Activated T-helper 9 cell treated with anti-CD3 and anti-CD28 coated beads, Interleukin-2, amount 50 U/mL, for 16 hours (primary cell): ENCODE data around the gene CTBP1.

ENCODE experiments used
- DNase-seq: peaks from one replicate; pipeline ENCODE4 v3.0.0-alpha.2; 2020; ENCODE audit warnings: low read depth

The CTBP1 gene

DNA sequence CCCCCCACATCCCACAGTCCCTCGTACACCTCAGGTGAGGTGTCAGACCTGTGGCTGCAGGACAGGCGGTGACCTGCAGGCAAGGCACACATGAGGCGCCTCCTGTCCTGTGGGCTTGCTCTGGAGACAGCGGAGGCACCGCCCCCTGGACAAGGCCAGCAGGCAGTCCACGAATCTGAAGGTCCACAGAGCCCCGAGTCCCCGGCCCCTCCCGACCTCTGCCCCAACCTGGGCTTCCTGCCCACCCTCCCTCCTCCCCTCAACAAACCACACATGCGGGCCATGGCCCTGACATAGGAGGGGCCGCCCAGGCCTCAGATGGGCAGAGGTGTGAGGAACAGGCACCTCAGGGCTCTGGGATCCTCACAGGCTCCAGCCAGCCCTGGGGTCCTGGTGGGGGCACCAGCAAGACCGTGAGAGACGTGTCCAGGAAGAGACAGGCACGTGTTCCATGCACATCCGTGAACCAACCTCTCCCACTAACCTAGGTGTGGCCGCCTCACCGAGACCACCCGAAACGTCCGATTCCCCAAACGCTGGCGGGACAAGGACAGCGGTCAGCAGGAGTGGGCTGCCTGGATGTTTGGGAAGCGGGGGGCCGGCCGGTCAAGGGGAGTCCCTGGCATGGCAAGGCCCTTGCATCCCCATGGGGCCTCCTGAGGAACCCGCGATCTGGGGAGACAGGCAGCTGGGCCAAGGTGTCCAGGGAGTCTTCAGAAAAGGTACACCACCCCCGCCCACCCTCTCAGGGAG is 25.8 kb downstream of the CTBP1 start:
- no peak for DNase-seq

DNA sequence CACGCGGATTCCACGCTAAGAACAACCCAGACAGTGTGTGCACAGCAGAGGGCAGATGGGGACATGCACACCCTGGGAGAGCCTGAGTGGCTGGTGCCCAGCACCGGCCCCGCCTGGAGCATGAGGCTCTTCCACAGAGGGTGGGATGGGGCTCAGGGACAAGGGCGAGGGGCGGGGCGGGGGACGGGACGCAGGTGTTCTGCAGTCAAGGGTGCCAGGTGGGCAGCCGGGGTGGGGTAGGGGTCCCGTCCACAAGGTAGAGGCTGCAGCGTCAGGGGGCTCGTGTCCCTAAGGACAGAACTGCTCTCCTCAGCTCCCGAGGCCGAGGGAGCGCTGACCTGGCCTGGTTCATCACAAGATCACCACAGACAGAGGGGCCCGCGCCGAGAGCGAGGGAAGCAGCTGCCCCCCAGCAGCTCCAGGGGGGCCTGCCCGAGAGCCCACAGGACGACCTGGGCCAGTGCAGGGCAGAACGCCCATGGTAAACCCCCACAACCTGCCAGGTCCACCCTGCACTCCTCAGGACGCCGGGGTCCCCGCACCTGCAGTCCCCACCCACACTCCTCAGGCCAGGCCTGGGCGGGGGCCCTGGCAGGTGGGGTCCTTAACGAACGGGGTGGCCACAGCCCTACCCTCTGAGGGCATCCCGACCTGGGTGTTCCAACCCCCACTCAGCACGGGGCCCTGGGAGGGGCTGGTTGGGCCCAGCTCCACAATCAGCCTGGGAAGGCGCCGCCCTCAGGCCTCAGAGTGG is 26.7 kb downstream of the CTBP1 start:
- DNase-seq: no peak

DNA sequence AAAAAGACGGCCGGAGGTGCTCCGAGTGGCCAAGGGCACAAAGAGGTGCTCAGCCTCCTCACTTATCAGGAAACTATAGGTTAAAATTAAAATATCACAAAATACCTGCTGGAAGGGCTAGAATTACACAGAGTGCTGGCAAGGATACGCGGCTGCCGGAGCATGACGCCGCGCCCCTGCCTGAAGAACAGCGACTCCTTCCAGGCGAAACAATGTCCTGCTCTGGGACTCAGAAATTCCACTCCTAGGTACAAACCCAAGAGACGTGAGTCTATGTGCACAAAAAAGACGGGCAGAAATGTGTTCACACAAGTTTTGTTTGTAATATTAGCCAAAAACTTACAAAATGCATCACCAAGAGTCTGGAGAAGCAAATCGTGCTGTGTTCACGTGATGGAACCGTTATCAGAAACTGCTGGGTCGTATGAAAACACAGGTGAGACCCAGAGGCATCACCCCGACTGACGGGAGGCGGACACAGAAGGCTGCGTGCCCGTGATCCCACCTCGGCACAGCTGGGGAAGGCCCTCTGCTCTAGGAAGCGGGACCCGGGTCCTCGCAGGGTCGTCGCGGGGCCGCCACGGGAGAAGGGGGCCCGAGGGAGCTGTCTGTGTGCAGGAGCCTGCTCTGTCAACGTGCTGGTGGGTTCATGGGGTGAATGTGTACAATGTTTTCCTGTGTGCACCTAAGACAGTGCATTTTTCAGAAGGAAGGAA is 27.6 kb downstream of the CTBP1 start:
- DNase-seq: no peak

DNA sequence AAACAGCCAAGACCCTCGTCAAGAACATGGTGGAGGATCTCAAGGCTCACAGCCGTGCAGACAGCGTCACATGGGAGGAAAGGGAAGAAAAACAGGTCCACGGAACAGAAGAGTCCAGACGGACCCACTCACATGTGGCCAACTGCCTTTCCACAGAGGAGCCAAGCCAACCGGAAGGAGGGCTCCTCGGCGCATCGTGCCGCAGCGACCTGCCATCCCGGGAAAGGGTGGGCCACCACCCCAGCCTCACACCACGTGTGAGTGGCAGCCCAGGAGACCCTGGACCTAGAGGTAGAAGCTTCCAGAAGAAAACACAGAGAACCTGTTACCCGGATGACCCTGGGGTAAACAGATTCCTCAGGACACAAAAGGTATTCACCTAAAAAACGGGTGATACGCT is 28.4 kb downstream of the CTBP1 start:
- DNase-seq: no peak

DNA sequence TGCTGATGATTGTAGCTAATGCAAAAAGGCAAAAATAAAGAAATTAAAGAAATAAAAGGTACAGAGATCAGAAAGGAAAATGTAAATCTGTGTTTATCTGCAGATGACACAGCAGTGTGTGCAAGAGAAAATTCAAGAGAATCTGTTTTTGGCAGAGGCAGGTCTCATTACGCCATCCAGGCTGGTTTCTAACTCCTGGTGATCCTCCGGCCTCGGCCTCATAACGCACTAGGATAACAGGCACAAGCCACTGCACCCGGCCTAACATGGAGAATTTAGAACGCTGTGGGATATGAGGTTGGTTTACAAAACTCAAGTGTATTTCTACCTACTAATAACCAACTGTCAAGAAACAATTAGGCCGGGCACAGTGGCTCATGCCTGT is 29.4 kb downstream of the CTBP1 start:
- DNase-seq: no peak

DNA sequence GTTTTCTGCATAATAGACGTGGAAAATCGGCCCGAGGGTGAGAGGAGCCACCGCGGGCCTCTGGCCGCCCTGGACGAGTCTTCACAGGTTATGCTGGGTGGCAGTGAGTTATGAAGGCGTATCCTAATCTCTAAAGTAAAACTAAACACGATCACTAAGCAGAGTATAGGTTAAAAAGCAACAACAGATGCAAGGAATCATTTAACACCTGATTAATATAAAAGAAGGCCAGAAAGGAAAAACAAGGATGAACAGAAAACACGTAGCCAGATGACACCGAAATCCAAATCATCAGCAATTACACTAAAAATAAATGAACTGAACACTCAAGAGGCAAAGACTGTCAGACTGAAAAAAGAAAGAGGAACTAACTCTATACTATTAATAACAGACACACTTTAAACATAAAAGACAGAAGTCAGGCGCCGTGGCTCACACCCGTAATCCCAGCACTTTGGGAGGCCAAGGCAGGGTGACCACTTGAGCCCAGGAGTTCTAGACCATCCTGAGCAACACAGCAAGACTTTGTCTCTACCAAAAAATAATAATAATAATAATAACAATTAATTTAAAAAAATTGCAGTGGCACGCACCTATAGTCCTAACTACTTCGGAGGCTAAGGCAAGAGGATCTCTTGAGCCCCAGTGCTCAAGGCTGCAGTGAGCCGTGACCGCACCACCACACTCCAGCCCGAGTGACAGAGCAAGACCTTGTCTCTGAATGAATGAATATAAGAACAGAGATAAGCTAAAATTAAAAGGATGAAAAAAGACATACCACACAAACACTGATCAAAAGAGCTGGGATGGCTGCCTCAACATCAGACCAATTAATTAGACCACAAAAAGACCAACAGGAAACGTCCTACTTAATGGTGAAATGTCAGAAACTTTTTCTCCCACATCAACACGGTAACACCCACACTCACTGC is 30.0 kb downstream of the CTBP1 start:
- no peak for DNase-seq

DNA sequence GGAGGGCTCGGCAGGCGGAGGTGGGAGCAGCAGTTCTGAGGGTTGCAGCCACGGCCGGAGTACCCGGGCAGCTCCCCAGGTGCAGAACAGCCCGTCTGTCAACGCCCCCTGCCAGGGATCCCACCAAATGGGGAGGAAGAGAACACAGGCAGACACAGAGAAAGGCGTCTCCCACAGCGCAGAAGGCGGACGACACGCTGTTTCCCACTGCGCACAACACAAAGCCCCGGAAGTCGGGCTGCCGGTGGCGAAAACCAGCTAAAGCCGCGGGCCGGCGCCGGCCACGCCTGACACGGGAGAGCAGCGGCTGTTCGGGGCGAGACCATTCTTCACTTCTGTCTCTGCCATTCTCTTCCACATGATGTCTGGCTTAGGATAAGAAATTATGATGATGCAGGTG is 31.6 kb downstream of the CTBP1 start:
- no peak for DNase-seq

DNA sequence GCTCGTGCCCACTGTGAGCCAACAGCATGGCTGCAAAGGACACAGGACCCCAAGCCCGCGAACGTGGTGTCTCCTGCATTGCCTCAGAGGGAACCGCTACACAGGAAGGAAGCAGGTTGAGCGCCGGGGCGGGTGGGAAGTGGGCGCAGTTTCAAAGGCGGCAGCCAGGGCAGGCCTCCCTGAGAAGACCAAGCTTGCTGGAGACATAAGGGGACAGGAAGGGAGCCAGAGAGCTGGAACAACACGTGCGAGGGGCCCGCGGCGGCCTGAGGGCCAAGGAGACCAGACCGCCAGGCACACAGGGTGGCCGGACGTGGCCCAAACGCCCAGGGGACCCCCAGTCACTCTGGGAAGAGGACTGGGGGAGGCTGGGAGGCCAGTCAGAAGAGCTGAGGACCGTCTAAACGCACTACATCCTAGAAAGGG is 32.0 kb downstream of the CTBP1 start:
- peak; percentile 41 for DNase-seq

DNA sequence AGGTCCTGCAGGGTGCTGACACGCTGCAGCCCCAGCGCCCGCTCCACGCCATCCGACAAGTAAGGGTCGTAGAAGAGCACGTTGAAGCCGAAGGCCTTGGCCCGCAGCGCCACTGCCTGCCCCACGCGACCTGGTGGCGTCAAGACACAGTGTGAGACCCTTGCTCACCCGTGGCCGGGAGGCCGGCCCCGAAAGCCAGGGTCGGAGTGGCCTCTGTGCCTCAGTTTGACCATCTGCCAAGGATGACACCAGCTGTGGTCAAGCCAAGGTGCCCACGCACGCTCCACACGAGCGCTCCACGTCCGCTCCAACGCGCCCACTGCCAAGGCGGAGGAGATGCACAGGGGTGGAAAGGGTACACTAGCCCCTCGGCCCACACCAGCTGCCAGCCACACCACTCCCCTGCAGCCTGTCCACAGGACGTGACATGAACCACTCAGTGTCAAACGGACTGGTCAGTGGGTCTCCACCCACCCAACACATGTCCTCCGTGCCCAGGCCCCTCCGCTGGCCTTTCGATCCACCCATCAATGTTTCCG is 32.8 kb downstream of the CTBP1 start:
- DNase-seq: no peak

DNA sequence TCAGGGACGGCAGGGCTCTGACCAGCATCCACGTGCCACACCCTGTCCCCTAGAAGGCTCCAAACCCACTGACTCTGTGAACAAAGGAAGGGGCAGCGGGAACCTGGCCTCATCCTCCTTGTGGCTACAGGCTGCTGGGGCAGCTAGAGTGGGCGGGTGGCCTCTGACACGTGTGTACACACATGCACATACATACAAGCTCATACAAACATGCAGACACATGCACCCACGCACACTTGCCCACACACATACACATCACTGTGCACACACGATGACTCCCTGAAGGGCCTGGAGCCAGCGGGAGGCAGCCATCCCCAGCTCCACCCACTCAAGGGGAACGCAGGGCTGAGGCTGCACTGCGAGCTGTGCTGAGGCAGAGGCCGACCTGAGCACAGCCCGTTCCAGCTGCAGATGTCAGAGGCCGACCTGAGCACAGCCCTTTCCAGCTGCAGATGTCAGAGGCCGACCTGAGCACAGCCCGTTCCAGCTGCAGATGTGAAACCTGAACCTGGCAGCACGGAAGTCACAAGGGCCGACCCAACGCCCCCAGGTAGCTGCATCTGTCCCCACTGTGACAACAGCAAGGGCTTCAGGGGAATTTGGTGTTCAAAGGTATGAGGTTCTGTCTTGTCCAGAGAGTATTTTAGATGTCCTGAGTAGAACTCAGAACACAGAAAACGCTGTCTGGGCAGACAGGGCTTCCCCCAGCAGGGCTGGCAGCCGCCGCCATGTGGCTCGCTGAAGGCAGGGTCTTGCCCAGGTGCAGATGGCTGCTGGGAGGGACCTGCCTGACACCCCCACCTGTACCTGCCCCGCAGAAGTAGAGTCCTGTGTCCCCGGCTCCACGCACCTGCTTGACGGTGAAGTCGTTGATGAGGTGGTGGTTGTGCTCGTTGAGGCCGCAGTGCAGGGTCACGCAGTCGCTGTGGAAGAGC is 33.5 kb downstream of the CTBP1 start:
- DNase-seq: no peak

DNA sequence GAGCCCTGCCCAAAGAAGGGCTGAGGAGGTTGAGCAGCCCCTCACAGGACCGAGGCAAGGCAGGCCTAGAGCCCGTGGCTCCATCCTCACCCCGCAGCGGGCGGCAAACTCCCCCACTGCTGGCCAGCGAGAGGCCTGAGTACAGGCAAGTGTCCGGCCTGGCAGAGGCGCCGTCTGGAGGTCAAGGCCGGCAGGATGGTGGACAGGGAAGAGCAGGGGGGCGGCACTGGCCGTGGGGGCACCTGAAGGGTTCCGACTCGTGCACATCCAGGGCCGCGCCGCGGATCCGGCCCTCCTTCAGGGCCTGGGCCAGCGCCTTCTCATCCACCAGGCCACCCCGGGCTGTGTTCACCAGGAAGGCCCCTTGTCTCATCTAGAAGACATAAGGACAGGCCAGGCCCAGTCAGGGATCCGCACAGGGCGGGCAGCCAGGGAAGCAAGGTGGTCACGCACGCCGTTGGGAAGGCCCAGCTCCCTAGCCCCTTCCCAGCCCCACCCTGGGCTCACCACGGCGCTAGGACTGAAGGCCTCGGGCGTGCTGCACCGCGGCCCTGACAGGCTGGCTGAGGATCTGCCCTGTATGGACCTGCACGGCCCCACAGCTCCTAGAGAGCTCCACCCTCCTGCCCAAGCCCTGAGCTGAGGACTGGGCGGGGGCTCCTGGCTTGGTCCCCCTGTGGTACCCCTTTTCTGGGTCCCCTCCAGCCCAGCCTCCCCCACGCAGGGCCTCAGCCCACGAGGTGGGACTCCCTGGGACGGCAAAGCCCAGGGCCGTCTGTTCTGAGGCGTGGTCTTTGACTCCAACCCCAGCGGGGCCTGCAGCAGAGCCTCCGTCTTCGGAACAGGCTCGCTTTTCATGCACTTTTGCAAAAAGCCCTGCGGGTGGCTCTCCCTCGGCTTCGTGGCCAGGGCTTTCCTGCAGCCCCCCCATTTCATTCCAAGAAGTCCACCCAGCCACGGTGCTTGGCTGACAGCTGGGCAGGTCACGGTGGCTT is 34.5 kb downstream of the CTBP1 start:
- no peak for DNase-seq

DNA sequence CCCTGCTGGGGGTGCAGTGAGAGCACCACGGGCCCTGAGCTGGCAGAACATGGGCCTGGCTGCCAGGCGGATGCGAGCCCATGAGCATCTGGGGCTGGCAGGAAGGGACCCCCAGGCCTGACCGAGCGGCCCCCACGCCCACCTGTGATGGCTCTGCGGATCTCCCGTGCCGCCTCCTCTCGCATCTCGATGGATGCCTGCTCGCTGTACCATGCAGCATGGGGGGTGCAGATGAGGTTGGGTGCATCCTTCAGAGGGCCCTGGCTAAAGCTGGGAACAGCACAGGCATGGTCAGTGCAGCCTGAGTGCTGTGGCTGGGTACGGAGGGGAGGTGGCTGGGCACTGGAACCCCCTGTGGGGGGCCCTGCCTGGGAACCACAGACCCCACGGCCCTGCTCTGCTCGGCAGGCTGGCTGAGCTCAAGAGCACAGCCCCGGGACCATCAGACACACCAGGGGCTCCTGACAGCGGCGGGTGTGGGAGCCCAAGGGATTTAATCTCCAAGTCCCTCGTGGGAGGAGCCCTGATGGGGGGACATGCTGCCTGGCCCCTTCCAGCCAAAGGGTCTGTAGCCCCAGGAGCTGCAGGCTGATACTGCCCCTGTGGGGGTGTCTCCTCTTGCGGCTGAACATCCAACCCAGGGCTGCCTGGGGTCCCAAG is 35.5 kb downstream of the CTBP1 start:
- DNase-seq: no peak

DNA sequence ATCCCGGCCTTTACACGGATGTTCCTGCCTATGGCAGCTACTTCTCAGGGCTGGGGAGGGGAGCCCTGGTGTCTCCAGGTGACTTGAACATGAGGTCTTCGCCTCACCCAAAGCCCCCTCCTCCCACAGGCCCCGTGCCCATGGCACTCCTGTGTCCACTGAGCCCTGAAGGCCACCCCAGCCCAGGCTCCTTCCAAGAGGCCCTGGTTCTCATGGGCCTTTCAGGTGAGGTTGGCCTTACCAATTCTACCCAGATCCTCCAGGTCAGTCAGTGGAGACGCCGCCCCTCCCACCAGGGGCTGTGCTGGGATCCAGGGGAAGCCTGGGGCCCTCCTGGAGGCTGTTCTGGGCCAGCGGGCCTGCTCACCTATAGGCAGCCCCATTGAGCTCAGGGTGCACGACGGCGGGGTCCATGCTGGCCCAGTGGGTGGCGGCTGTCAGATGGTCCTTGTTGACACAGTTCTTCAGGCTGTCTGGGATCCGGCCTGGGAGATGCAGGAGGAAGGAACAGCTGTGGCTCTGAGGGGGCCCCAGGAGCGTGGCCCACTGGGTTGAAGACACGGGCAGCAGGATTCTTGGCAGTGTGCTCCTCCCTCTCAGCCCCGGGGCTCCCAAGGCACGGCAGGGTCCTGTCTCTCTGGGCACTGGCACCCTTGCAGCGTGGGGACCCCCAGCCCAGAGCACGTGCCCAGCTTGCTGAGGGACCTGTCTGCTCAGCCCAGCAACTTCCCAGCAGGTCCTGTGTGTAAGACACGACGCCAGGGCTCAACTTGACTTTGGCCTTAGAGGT is 36.2 kb downstream of the CTBP1 start:
- no peak for DNase-seq

DNA sequence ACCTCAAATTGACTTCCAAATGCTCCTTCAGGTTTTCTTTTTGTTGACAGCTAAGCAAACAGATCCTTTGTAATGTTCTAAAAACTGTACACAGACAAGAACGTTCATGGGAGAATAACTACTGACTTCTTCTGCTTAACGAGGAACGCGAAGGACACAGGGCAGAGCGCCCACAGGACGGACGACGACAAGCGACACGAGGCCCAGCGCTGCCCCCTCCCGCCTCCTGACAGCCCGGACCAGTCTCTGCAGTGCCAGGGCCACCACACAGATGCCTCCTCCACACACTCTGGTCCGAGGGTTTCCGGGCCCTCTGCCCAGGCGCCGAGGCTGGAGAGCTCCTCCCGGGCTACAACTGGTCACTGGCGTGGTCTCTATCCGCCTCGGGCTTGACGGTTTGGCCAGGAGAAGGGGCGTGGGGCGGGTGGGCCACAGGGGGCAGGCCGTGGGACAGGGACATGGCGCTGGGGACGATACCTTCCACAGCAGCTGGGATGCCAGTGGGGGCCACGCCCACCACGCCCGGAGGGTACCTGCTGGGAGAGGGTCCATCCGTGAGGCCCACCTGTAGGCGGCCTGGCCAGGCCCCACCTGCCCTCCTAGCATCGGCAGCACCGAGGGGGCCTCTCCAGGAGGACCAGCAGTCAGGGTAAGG is 36.9 kb downstream of the CTBP1 start:
- DNase-seq: no peak

DNA sequence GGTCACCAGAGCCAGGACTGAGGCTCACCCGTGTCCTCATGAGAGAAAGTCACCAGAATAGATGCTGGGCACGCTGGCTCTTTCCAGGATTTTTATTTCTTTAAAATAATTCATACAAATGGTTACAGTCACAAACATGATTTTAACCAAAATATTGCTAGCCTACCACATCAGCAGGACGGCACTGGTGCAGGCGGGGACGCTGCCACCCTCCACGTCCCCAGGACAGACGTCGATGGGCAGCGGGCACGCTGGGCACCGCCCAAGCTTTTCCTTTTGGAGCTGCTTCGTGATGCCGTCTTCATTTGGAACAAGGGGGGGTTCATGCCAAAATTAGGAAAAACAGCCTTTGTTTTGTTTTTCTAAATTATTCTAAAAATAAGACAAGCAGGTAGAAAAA is 37.6 kb downstream of the CTBP1 start:
- DNase-seq: no peak

DNA sequence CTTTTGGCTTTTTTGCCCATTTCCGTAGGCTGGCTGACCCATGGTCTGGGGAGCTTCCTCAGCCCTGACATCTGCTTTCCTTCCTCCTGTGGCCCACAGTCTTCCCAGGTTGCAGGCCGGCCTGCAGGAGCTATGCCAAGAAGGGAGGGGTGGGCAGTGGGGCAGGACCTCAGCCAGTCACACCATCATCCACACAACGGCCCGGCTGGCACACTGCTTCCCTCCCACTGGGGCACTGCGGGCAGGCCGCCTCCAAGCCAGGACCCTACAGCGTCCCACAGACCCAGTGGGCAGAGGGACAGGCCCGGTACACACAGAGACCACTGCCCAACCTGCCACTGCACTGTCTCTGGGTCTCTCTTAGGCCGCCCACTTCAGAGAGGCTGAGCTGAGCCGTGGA is 38.0 kb downstream of the CTBP1 start:
- no peak for DNase-seq

DNA sequence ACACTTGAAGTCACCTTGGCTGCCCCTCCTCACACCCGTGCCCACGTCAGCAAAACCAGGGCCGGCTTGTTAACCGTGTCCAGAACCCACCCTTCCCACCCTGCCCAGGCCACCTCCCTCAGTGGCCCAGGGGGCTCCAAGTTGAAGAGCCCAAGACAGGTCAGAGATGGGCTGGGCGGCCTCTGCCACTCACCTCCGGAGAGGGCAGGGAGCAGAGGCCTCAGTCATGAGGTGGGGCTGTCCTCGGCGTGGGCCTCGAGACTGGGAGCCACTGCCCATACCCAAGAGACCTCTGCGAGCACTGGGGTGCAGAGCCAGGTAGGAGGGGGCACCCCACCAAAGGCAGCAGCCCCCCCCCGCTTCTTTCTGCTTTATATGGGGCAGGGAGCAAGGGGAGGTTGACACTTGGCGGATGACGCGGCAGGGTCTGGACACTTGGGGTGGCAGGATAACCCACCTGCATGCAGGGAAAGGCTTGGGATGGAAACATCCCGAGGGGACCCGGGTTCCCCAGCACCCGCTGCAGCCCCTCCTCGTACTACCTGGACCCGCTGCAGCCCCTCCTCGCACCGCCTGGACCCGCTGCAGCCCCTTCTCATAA is 38.6 kb downstream of the CTBP1 start:
- DNase-seq: no peak
